Esophagus squamous epithelium (tissue), 4 donors: ENCODE measurements around the gene SDHB.

Experiments used
- CTCF ChIP-seq, 6 experiments: fragments of 450-650 bp in 4 of 6; fragments of 200-600 bp in 2 of 6; sonication (generic) in 2 of 6; IDR thresholded peaks; one replicate each; pipeline ENCODE4 v1.5.1; 2016 to 2019; ENCODE audit warnings: antibody characterized with exemption in 6 of 6, mild to moderate bottlenecking in 4 of 6, moderate library complexity in 4 of 6
- POLR2A ChIP-seq, 4 donors: fragments of 450-650 bp; IDR thresholded peaks; one replicate each; pipeline ENCODE4 v1.6.1; 2017; ENCODE audit warnings: antibody characterized with exemption in 4 of 4, mild to moderate bottlenecking in 4 of 4, moderate library complexity in 3 of 4

GRCh38 chr1:17032741-17033140, 21.1 kb downstream of the SDHB start:
- TF ChIP-seq POLR2A (IDR thresholded peaks at IDR 0.05), result no peak
- no peak for TF ChIP-seq CTCF (IDR thresholded peaks at IDR 0.05)
